ENCODE data around the gene GPRIN2.

DNA sequence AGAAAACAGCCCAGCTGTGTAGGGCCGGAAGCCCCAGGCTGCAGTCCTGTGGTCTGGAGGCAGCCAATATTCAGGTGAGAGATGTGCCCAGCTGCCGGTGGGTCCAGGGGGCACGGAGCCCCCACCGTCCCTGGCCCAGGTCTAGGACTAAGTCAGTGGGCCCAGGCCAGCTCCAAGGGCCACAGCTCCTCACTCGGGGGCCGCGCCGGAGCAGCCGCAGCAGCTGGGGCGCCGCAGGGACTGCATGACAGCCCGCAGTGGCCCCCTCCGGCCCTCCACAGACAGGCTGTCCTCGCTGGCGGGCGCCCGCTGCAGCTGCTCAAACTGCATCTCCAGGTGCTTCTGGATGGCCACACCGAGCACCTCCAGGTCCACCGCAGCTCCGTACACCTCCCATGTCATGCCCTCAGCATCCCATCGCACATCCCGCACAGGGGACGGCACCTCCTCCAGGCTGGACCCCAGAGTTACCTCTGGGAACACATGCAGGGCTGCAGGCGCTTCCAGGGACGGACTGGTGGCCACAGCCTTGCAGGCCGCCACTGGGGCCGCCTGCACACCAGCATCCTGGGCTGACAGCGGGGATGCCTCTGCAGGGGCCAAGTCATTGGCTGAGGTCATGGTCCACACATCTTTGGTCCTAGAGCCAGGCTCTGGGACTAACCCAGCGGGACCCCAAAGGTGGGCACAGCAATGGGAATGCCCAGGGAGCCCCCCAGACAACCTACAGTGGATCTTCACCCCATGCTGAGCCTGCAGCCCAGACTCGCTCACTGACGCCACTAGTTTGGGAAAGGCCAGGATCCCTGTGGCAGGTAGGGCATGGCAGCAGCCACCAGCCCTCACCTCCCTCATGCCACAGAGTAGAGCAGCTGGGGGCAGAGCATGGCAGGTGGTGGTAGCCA, 7.0 kb downstream of the GPRIN2 start:
- TF ChIP-seq, protein P1, sequence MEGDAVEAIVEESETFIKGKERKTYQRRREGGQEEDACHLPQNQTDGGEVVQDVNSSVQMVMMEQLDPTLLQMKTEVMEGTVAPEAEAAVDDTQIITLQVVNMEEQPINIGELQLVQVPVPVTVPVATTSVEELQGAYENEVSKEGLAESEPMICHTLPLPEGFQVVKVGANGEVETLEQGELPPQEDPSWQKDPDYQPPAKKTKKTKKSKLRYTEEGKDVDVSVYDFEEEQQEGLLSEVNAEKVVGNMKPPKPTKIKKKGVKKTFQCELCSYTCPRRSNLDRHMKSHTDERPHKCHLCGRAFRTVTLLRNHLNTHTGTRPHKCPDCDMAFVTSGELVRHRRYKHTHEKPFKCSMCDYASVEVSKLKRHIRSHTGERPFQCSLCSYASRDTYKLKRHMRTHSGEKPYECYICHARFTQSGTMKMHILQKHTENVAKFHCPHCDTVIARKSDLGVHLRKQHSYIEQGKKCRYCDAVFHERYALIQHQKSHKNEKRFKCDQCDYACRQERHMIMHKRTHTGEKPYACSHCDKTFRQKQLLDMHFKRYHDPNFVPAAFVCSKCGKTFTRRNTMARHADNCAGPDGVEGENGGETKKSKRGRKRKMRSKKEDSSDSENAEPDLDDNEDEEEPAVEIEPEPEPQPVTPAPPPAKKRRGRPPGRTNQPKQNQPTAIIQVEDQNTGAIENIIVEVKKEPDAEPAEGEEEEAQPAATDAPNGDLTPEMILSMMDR (conservative IDR thresholded peaks at IDR 0.05 in 1 of 2, IDR thresholded peaks at IDR 0.05 in 1 of 2; ENCODE audit: extremely low read depth in 1 of 2, insufficient read depth in 1 of 2, low read depth in 1 of 2, low read length in 2 of 2) = no peak
- TF ChIP-seq EZH2 (IDR thresholded peaks at IDR 0.05; ENCODE audit: borderline replicate concordance, low read length) = no peak

Data from mammary epithelial cell (primary cell).